NCI-H2029 (cell line): Measurements from ENCODE around the gene TRPV6.

ENCODE experiments used
- DNase-seq: peaks from one replicate; lab custom pipeline; 2025; lab: John Stamatoyannopoulos, UW

The TRPV6 gene

DNA sequence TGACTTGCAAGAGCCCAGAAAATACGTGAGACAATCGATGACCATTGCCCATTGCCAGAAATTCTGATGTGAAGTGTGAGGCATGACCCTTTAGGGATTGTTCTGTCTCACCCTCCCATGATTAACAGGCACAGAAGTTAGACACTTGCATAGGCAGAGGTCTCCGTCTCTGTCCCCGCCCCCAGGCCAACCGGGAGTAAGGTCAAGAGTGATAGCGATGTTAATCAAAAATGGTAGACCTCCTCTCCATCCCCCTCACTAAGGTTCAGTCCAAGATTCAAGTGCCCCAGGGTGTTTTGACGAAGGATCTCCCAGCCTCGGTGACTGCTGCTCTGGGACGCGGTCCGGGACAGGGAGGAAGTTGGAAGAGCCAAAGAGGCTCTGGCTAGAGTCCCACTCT, 22.7 kb upstream of the TRPV6 start:
- DNase-seq: no peak

GRCh38 chr7:142906643-142907042, 21.1 kb upstream of the TRPV6 start:
- no peak for DNase-seq

DNA sequence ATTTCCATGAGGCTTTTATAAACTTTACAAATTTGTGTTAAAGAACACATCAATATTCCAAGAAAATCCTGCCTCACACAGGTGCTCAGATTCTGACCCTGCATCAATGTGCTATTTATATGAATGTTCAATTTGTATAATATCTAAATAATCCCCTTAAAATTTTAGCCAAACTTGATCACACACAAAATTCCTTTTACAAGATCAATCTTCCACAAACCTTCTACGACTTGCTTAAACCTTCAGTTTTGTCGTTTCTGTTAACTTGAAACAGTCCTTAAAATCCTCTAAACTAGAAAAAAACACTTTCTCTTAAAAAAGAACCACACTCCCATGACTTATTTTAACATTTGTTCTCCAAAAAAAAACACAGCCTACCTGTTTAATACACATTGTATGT, 20.2 kb upstream of the TRPV6 start:
- DNase-seq: no peak

DNA sequence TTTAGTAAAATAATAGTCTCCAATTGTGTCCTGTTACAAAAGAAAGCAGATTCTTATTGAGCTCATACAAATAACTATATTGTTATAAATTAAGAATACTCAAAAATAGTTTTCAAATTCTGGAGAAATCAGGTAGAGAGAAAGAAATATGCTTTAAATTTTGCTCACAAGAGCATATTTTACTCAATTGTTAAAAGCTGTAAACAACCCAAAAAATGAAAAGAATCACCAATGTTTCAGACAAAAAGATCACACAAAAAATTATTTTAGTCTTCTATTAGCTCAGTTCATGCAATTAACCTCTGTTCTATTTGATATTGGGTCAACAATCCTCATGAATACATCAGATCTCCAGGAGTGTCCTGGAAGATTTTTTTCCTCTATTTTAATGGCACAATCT, 18.6 kb upstream of the TRPV6 start:
- no peak for DNase-seq

GRCh38 chr7:142901426-142902259, 16.1 kb upstream of the TRPV6 start:
- no peak for DNase-seq

DNA sequence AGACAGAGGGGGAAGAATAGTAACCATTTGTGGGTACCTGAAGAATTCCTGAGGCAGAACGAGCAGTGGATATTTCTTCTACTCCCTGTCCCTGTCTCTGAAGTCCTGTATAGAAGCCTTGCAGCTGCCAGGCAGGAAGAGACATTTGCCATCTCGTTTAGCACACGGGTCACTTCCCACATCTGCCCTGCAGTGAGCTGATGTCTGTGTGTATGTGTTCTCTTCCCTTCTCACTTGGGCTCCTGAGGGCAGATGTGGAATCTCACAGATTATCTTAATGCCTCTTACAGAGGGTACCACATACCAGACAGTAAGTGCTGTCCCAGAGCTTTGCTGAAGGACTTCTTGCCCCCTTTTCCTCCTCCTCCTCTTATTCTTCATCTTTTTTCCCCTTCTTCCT, 14.1 kb upstream of the TRPV6 start:
- DNase-seq: no peak

DNA sequence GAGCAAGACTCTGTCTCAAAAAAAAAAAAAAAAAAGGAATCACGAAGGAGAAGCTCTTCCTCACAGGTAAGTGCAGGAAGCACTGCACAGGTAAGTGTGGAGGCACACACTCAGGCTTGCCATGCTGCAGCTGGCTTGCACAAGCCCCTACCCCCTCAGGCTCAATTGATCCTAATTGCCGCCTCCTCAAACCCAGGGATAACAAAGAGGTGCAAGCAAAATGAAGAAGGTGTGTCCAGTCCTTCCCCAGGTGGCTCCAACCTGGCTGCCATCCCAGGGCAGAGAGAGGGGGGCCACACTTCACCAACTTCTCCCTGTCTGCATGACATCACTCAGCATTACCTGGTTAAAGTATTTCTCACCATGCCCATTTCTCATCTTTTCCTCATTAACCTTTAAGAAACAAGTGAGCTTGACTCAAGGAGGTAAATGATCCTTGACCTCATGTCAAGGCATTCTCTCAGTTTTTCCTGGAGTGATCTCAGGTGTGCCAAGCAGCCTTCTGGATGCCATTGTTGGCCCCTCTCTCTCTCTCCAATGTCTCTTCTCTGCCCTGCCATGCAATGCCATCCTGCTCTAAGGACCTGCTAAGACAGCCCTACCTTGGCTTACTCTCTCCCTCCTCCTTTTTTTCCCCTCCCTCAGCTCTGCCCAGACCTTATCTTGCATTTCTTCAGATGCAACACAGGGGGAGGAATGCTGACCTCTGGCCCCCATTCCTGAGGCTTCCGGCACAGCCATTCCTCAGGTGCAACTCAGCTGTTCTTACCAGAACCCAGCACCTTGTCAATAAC, 13.0 kb upstream of the TRPV6 start:
- DNase-seq: no peak

DNA sequence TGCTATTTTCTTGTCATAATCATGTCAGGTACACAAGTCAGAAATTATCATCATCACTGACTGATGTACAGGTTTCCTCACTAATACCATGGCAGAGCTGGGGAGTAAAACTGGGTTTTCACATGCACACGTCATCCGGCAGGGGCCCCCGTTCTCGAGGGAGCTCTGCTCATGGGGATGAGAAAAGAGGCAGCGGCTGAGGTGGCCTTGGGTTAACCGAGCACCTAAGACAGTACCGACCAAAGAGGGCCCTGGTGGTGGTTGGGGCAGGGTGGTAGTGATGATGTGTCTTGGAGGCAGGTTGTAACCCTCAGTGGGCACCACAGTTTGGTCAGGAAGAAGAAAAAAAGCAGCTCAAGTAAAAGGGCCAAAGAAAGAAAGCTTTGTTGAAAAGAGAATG, 12.1 kb upstream of the TRPV6 start:
- no peak for DNase-seq

- no peak for DNase-seq
Measured at GRCh38 chr7:142896741-142897379, 11.3 kb upstream of the TRPV6 start.

DNA sequence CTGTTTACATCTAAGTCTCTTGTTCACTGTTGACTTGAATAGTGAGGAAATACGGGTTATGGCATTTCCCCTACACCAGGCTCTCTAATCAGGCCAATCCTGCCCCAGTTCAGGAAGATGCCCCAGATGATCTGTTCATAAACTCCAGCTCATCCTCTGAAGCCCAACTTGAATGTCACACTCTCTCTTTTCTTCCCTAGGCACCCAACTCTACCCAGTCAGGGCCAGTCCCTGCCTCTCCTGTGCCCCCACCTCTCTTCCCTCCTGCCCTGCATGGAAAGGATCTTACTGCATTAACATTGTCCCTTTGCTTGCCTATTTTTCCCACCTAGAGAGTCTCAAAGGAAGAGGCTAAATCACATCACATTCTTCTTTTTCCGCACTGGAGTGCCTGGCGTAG, 10.6 kb upstream of the TRPV6 start:
- DNase-seq: no peak

- no peak for DNase-seq
Measured at GRCh38 chr7:142894985-142895593, 9.5 kb upstream of the TRPV6 start.

DNA sequence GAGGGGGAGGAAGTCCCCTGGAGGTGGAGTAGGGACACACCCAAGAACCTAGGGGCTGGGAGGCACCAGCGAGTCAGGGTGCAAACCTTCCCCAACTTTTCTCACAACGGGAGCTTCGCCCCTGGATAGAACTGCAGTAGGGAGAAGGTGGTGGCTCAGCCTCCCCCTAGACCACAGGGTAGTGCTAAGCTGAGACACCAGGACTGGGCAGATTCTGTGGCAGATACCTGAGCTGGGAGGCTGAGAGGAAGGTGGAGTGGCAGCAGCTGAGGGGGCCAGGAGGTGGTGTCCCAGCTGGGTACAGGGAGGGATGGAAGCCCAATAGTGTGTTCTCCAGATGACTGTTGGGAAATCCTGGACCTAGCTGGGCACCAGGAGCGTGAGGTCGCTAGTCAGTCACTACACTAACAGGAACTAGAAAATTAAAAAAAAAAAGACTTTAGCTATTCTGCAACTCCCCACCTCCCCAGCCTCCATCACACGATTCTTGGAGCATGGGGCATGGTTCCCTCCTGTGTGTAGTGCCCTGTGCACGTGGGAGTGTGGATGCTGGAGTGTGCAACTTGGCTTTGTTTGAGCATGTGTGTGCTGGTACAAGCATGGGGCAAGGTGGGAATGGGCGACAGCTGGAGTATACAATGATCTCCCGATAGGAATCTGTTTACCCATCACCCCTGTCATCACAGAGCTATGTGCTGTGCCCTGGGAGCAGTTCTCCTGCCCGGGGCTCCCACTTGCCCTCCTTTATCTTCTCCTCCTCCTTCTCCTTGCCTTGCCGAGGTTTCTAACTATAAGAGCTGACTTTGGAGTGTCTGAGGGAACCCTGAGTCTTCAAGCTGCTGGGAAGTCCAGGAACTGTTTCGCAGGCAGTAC, 8.8 kb upstream of the TRPV6 start:
- DNase-seq: no peak

DNA sequence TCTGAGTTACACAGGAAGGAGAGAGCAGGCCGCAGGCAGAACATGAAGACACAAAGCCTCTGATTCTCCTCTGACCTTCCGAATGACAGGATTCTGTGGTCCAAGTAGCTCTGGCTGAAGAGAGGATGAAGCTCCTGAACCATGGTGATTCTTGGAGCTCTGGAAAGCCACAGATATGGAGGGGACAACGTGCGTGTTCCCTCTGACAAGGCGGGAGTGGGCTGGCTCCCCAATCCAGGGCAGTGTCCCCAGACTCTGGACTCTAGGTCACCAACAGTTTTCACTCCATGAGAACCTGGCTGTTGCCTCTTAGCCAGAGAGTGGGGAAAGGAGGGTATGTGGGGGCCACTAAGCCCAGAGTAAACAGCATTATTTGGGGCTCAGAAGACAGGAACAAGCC, 7.4 kb upstream of the TRPV6 start:
- DNase-seq: no peak

GRCh38 chr7:142891490-142892082, 6.0 kb upstream of the TRPV6 start:
- no peak for DNase-seq

- DNase-seq: no peak
Measured at GRCh38 chr7:142890874-142891485, 5.4 kb upstream of the TRPV6 start.

- no peak for DNase-seq
Measured at GRCh38 chr7:142889816-142890215, 4.3 kb upstream of the TRPV6 start.

- no peak for DNase-seq
Measured at GRCh38 chr7:142887282-142888015, 1.9 kb upstream of the TRPV6 start.

GRCh38 chr7:142886866-142887265, 1.3 kb upstream of the TRPV6 start:
- DNase-seq: no peak

GRCh38 chr7:142884286-142884640, 1.3 kb downstream of the TRPV6 start:
- DNase-seq: no peak
